OCI-LY3 (cell line): ENCODE measurements around the gene RGL3.

ENCODE experiments used
- CTCF ChIP-seq: fragments of 200-600, 300-600 bp; sonication (generic); IDR thresholded peaks from 2 replicates; pipeline ENCODE4 v1.5.1; 2014; ENCODE audit warnings: antibody characterized with exemption, low read length, low read depth
- EZH2phosphoT487 ChIP-seq: fragments of 200-600 bp; shearing (Covaris generic); IDR thresholded peaks from 2 replicates; pipeline ENCODE4 v1.6.1; 2018; ENCODE audit warnings: antibody characterized with exemption, mixed run types, low read depth

GRCh38 chr19:11364296-11364904 lies 54.7 kb downstream of the RGL3 start:
- no peak for TF ChIP-seq CTCF
- no peak for TF ChIP-seq EZH2phosphoT487
